ENCODE measurements around the gene AIM2.

DNA sequence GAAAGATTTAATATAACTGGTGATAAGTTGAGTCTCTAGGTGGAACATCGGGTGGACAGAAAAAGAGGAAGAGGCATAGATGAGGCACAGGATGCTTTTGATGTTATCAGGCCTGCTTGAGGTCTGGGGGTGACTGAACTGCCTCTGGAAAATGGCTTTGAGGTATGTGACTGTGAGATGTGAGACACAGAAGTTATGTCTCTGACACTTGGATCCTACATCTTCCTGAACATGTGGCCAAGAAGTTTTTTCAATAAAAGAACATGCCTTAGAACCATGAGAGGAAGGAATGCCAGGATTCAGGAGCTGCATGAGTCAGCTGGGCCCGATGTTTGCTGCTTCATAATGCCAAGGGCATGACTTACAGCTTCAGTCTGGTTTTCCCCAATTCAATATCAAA is 11.5 kb upstream of the AIM2 start:
- TF ChIP-seq MLLT1 (IDR thresholded peaks at IDR 0.05) = no peak
- TF ChIP-seq TAF1 (IDR thresholded peaks at IDR 0.05; ENCODE audit: borderline replicate concordance, low read depth, low read length) = no peak
- no peak for TF ChIP-seq CEBPB (IDR thresholded peaks at IDR 0.05; ENCODE audit: borderline replicate concordance in 1 of 2, low read depth in 2 of 2, low read length in 2 of 2)
- no peak for TF ChIP-seq NFYB (IDR thresholded peaks at IDR 0.05; ENCODE audit: insufficient read depth, low read depth, low read length)
- TF ChIP-seq RAD21 (IDR thresholded peaks at IDR 0.05; ENCODE audit: insufficient read depth, low read depth, low read length) = no peak
- TF ChIP-seq, protein P1, sequence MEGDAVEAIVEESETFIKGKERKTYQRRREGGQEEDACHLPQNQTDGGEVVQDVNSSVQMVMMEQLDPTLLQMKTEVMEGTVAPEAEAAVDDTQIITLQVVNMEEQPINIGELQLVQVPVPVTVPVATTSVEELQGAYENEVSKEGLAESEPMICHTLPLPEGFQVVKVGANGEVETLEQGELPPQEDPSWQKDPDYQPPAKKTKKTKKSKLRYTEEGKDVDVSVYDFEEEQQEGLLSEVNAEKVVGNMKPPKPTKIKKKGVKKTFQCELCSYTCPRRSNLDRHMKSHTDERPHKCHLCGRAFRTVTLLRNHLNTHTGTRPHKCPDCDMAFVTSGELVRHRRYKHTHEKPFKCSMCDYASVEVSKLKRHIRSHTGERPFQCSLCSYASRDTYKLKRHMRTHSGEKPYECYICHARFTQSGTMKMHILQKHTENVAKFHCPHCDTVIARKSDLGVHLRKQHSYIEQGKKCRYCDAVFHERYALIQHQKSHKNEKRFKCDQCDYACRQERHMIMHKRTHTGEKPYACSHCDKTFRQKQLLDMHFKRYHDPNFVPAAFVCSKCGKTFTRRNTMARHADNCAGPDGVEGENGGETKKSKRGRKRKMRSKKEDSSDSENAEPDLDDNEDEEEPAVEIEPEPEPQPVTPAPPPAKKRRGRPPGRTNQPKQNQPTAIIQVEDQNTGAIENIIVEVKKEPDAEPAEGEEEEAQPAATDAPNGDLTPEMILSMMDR (IDR thresholded peaks at IDR 0.05 in 2 of 3, conservative IDR thresholded peaks at IDR 0.05 in 1 of 3; ENCODE audit: control insufficient read depth in 2 of 3, extremely low read depth in 1 of 3, insufficient read depth in 1 of 3, low read depth in 3 of 3, low read length in 3 of 3) = no peak
- TF ChIP-seq YY1 (IDR thresholded peaks at IDR 0.05; ENCODE audit: low read depth, low read length) = no peak
- TF ChIP-seq SMC3 (IDR thresholded peaks at IDR 0.05; ENCODE audit: borderline replicate concordance, low read length) = no peak
- no peak for TF ChIP-seq EGR1 (IDR thresholded peaks at IDR 0.05; ENCODE audit: borderline replicate concordance in 1 of 2, low read depth in 2 of 2, low read length in 2 of 2)
- no peak for TF ChIP-seq RFX5 (IDR thresholded peaks at IDR 0.05; ENCODE audit: low read depth, low read length)
- no peak for TF ChIP-seq EZH2 (IDR thresholded peaks at IDR 0.05; ENCODE audit: borderline replicate concordance, control insufficient read depth, low read depth, low read length)
- no peak for TF ChIP-seq ZNF24 (IDR thresholded peaks at IDR 0.05)

Measured in GM12878 (cell line).